OCI-LY7 (cell line): Measurements from ENCODE around the gene IFT43. TPM values are rescaled to one million over a fixed set of nuclear protein-coding genes. Genes with fewer than 3 reads are reported as not detected.

Source experiments
- BruUV-seq: library from RNA; stranded (reverse); fragments of 400-500 nt; replicated peaks from 2 replicates; lab custom pipeline; 2021; lab: Mats Ljungman, UMichigan
- CTCF ChIA-PET: fragments of 300-600 bp; sonication (Branson Sonifier 250); formaldehyde crosslinking; loops from one replicate; lab custom pipeline; 2022; ENCODE audit warnings: antibody characterized with exemption; ENCODE audit not compliant: unreplicated experiment; lab: Charles Lee
- POLR2A ChIA-PET: fragments of 300-600 bp; sonication (Branson Sonifier 250); formaldehyde crosslinking; loops from one replicate; lab custom pipeline; 2022; ENCODE audit warnings: antibody characterized with exemption; lab: Charles Lee
- DNase-seq: peaks from one replicate; pipeline ENCODE4 v3.0.0-alpha.2; 2015; ENCODE audit warnings: low spot score
- H2AFZ ChIP-seq: fragments of 200-600 bp; sonication (generic), shearing (Covaris generic); 2 replicates; pipeline ENCODE4 v1.6.1; 2014; ENCODE audit warnings: mild to moderate bottlenecking, antibody characterized with exemption, low read length, moderate library complexity
- H3K27ac ChIP-seq: fragments of 200-600 bp; sonication (generic); 2 replicates; pipeline ENCODE4 v1.5.1; 2014; ENCODE audit warnings: mixed run types, low read depth, mild to moderate bottlenecking, moderate library complexity, low read length, inconsistent platforms; ENCODE audit not compliant: poor library complexity, severe bottlenecking
- H3K36me3 ChIP-seq: fragments of 200-600 bp; sonication (generic); 2 replicates; pipeline ENCODE4 v1.6.1; 2014; ENCODE audit warnings: mild to moderate bottlenecking, antibody characterized with exemption, low read length, moderate library complexity, mixed read lengths; ENCODE audit not compliant: insufficient read depth
- H3K4me1 ChIP-seq: fragments of 200-600 bp; sonication (generic); 2 replicates; pipeline ENCODE4 v1.5.1; 2014; ENCODE audit warnings: mild to moderate bottlenecking, low read length; ENCODE audit not compliant: insufficient read depth, poor library complexity, severe bottlenecking
- H3K4me2 ChIP-seq: fragments of 200-600 bp; sonication (generic); 2 replicates; pipeline ENCODE4 v1.6.1; 2014; ENCODE audit warnings: mild to moderate bottlenecking, low read length
- H3K4me3 ChIP-seq: fragments of 200-600 bp; sonication (generic); 2 replicates; pipeline ENCODE4 v1.5.1; 2014; ENCODE audit warnings: mild to moderate bottlenecking, low read depth, low read length; ENCODE audit not compliant: poor library complexity, severe bottlenecking
- H3K79me2 ChIP-seq: fragments of 200-600 bp; sonication (generic); 2 replicates; pipeline ENCODE4 v1.6.1; 2016; ENCODE audit warnings: low read depth, mild to moderate bottlenecking, low read length, moderate library complexity, mixed read lengths; ENCODE audit not compliant: insufficient read depth
- H3K9me2 ChIP-seq: fragments of 200-600 bp; sonication (generic); 2 replicates; pipeline ENCODE4 v1.6.1; 2016; ENCODE audit warnings: mild to moderate bottlenecking, low read length, mixed read lengths; ENCODE audit not compliant: insufficient read depth
- H3K9me3 ChIP-seq: fragments of 200-600 bp; sonication (generic); 2 replicates; pipeline ENCODE4 v1.6.1; 2014; ENCODE audit warnings: mild to moderate bottlenecking, mixed run types, low read length, mixed read lengths
- H4K20me1 ChIP-seq: fragments of 200-600 bp; sonication (generic); 2 replicates; pipeline ENCODE4 v1.6.1; 2014; ENCODE audit warnings: mild to moderate bottlenecking, antibody characterized with exemption, low read length, moderate library complexity, mixed read lengths; ENCODE audit not compliant: insufficient read depth
- EZH2phosphoT487 ChIP-seq: fragments of 200-600 bp; sonication (generic); IDR thresholded peaks from 2 replicates; pipeline ENCODE4 v1.6.1; 2018; ENCODE audit warnings: low read depth, borderline replicate concordance, mild to moderate bottlenecking, mixed run types, antibody characterized with exemption, low read length, moderate library complexity, mixed read lengths
- intact Hi-C: fragments of 100-400 bp; cut with micrococcal nuclease; formaldehyde crosslinking; loops from one replicate; pipeline ENCODE4 v1.10.0; 2022; ENCODE audit not compliant: unreplicated experiment
- total RNA-seq, 2 experiments: library from RNA; depleted of rRNA in 1 of 2; stranded (reverse); fragments of >200 nt in 1 of 2; shearing (Covaris generic) in 1 of 2; gene quantifications; 2 replicates each; pipeline ENCODE4 v1.2.3, GENCODE V29; 2014 to 2022
- TF ChIP-seq, protein P1 (sequence below): fragments of 200-600 bp; sonication (generic); conservative IDR thresholded peaks from 2 replicates; pipeline ENCODE4 v1.5.1; 2014; ENCODE audit warnings: mild to moderate bottlenecking, antibody characterized with exemption, low read length, moderate library complexity, mixed read lengths

The IFT43 gene
- total RNA-seq, 2 experiments from 2014 or later = 9.3 to 13.6 TPM

DNA sequence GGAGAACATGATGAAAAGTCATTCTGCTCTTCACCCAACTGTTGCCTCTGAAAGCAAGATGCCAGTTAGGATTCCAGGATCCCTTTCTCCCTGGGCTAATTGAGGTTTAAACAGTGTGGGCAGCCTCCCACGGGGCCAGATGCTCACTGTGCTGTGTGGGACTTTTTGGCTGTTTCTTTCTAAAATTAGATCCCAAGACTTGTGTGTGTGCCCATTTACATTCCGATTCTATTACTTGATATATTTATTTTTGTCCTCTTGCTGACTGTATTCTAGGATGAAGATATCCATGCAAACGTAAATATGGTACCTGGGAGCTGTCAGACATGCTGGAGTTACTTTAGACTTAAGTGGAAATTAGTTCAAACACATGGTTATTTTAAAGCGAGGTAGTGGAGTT, 6.2 kb downstream of the IFT43 start:
- BruUV-seq = no TSS peak
- H3K9me2 ChIP-seq = no peaks in the 10 kb centered on the region
- H3K4me2 ChIP-seq = no peak overlapping the region
- no peak overlapping the region for H3K27ac ChIP-seq
- no peaks in the 10 kb centered on the region for H3K9me3 ChIP-seq
- ChIA-PET POLR2A (no interaction called here), CTCF (no interaction called here)
- H2AFZ ChIP-seq = no peak overlapping the region
- no peak overlapping the region for H3K4me3 ChIP-seq
- no peak for DNase-seq
- no peaks in the 10 kb centered on the region for H4K20me1 ChIP-seq
- TF ChIP-seq, protein P1, sequence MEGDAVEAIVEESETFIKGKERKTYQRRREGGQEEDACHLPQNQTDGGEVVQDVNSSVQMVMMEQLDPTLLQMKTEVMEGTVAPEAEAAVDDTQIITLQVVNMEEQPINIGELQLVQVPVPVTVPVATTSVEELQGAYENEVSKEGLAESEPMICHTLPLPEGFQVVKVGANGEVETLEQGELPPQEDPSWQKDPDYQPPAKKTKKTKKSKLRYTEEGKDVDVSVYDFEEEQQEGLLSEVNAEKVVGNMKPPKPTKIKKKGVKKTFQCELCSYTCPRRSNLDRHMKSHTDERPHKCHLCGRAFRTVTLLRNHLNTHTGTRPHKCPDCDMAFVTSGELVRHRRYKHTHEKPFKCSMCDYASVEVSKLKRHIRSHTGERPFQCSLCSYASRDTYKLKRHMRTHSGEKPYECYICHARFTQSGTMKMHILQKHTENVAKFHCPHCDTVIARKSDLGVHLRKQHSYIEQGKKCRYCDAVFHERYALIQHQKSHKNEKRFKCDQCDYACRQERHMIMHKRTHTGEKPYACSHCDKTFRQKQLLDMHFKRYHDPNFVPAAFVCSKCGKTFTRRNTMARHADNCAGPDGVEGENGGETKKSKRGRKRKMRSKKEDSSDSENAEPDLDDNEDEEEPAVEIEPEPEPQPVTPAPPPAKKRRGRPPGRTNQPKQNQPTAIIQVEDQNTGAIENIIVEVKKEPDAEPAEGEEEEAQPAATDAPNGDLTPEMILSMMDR = no peak
- no peak for TF ChIP-seq EZH2phosphoT487
- H3K36me3 ChIP-seq = no peaks in the 10 kb centered on the region
- H3K79me2 ChIP-seq = no peaks in the 10 kb centered on the region
- H3K4me1 ChIP-seq = peaks cover 9% of the 10 kb centered on the region
- intact Hi-C loops = no loop called here

DNA sequence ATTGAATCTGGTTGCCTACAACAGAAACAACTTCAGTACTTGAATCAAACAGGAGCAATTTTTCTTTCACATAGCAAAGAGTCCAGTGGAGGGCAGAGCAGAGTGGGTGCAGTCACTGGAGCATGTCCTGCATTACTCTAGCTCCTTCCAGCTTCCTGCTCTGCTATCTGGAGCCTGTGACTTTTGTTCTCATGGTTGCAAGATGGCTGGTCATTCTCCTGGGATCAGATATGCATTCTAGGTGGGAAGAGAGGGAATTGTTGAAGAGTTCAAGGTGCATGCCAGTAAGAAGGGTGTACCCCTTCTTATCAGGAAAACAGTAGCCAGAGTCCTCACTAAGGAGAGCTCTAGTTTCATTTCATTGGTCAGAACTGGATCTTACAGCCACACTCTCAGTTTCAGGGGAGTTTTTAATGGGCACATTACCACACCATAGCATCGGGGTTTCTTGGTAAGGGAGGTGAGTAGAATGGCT, 8.0 kb downstream of the IFT43 start:
- Histone ChIP-seq H3K27ac (no peak overlapping the region), H3K9me2 (no peaks in the 10 kb centered on the region), H3K4me1 (peaks cover 9% of the 10 kb centered on the region), H3K36me3 (no peaks in the 10 kb centered on the region), H3K79me2 (no peaks in the 10 kb centered on the region), H4K20me1 (no peaks in the 10 kb centered on the region), H2AFZ (peak overlapping the region; percentile 30; the same call in 1 of the 2 replicates), H3K9me3 (no peaks in the 10 kb centered on the region), H3K4me2 (peak overlapping the region; percentile 30), H3K4me3 (no peak overlapping the region)
- ChIA-PET CTCF (no interaction called here), POLR2A (interaction anchor here (0.6 kb wide), 1 partner anchor 166 kb away, joined by 4 read pairs; no protein-coding TSS in a partner anchor)
- TF ChIP-seq, protein P1 = peak; percentile 58
- no peak for TF ChIP-seq EZH2phosphoT487
- BruUV-seq = no TSS peak
- DNase-seq = peak; percentile 45
- intact Hi-C loops = no loop called here

DNA sequence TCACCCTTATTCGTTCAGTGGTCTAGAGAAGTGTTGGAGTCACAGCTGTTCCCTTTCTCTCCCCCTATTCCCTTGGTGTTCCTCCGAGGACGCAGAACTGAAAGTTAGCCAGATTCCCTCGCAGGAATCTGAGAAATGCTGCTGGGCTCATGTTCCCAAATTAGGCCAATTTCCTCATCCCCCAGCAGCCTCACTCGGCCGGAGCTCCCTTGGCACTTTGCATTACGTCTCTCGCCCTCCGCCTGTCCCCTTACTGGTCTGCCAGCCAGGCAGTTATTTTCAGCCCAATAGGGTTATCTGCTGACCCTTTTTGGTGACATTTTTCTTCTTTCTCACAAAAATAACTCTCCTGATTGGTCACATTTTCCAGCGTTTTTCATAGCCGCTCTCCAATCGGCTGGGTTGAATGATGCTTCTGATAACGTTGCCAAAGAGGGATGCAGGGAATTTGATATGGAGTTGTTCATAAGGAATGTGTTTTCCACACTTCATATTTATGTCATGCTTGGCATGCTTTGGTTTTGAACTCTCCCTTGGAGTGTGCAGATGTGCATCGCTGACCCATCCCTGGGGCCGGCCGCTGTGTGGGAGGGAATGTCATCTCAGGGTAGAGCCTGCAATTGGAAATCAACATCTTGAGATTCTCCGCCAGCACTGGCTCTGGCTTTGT, 9.9 kb downstream of the IFT43 start:
- Histone ChIP-seq H3K9me3 (no peaks in the 10 kb centered on the region), H3K4me2 (no peak overlapping the region), H3K9me2 (no peaks in the 10 kb centered on the region), H3K36me3 (no peaks in the 10 kb centered on the region), H3K27ac (no peak overlapping the region), H3K4me1 (peaks cover 9% of the 10 kb centered on the region), H3K4me3 (no peak overlapping the region), H3K79me2 (no peaks in the 10 kb centered on the region), H2AFZ (no peak overlapping the region), H4K20me1 (no peaks in the 10 kb centered on the region)
- DNase-seq = no peak
- BruUV-seq = no TSS peak
- ChIA-PET CTCF (no interaction called here), POLR2A (interaction anchor here (1.1 to 1.2 kb wide), 2 partner anchors 8 to 10 kb away, joined by 3 to 6 read pairs; partner anchors contain the start of gene IFT43)
- TF ChIP-seq EZH2phosphoT487 = no peak
- TF ChIP-seq, protein P1 = no peak
- intact Hi-C loops = no loop called here
